GM21717 (cell line): ENCODE data around the gene TMCC3.

Experiments used
- ATAC-seq: cut with Tn5 transposase; IDR thresholded peaks from one replicate; pipeline ENCODE4 v1.9.1; 2021; ENCODE audit warnings: mild to moderate bottlenecking, moderate library complexity; ENCODE audit not compliant: unreplicated experiment

Gene TMCC3

DNA sequence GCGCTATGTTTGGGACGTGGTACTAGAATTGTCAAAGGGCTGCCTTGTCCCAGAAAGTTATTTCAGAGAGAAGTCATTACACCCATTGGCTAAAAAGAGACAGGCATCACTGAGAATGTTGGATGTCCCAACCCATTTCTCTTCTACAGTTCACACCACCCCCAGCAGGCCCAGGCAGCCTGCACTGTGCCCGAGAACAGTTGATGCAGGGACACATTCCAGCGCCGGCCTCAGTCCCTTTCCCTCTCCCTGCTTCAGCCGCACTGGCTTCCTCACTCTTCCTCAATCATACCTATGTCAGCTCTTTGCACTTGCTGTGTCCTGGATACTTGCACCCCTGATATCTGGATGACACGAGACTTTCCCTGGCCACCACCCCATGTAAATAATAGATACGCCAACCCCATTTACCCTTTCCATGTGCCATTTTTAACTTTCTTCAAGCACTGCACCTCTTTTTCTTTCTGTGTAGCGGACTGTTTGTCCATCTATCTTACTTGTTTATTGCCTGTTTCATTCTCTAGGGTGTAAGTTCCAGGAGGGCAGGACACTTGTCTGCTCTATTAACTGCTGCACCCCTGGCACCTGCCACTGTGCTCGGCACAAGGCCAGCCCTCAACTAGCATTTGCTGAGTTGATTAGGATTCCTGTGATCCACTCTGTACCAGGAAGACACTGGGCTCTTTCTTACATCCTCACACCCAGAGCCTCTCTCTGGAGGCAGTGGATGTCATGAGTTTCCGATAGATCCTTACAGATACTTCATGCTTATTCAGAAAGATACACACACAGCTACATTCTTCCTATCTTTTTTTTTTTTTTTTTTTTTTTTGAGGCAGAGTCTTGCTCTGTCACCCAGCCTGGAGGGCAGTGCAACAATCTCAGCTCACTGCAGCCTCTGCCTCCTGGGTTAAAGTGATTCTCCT is 114.1 kb downstream of the TMCC3 start:
- ATAC-seq: no peak

DNA sequence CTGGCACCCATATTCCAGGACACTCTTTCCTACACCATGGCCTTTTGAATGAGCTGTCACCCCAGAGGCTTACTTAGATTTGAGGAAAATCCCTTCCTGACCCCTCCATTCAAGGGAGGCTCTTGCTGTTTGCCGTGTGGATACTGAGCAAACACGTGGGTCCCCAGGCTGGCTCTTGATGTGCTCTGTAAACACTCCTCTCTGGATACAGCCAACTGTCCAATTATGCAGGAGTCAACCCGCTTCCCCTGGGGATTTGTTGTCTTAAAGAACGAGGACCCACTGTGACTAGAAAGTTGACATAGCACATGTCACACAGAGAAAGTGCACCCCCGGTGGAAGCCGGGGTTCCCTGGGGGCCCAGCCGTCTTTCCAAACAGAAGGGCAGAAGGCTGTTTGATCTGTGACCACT is 114.8 kb downstream of the TMCC3 start:
- no peak for ATAC-seq

DNA sequence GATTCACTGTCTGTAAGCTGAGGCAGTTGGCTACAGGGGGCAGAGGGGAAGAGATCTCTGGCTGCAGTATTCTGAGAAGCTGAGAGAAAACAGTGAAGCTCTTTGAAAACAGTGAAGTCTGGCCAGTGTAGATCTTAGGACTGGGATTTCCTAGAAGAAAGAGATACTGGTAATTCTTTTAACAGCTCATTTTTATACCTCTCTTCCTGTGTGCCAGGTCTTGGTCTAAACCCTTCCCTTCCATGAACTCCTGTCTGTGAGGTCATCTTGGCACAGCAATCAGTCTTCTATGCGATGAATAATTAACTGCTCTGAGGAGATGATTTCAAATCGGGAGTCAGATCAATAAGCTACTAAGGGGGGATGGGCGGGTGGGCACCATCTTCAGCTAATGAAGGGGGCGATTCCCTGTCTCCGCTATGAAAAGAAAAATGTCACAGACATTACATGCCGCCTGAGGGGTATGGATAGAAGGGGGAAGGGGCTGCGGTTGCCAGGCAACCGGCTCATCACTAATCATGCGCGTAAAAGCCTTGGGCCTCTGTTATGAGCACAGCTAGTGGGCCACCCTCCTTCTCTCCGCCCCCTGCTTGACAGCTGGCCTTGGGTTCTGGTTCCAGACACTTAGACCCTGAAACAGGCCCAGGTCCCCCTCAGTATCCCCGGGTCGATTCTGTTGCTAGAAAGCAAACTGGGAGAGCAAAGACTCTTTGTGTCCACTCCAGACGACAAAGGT is 115.4 kb downstream of the TMCC3 start:
- no peak for ATAC-seq

DNA sequence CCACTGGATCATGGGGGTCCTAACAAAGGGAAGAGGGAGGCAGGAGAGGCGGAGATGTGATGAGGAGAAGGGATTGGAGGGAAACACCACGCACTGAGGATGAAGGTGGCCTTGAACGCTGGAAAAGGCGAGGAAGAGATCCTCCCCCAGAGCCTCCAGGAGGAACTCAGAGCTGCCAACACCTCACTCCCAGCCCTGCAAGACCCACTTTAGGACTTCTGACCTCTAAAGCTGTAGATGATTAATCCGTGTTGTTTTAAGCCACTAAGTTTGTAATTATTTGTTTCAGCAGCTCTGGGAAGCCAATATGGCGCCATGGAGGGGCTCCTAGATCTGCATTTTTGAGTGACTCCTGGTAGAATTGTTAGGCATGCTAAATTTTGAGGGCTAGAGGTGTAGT is 116.1 kb downstream of the TMCC3 start:
- ATAC-seq: no peak

DNA sequence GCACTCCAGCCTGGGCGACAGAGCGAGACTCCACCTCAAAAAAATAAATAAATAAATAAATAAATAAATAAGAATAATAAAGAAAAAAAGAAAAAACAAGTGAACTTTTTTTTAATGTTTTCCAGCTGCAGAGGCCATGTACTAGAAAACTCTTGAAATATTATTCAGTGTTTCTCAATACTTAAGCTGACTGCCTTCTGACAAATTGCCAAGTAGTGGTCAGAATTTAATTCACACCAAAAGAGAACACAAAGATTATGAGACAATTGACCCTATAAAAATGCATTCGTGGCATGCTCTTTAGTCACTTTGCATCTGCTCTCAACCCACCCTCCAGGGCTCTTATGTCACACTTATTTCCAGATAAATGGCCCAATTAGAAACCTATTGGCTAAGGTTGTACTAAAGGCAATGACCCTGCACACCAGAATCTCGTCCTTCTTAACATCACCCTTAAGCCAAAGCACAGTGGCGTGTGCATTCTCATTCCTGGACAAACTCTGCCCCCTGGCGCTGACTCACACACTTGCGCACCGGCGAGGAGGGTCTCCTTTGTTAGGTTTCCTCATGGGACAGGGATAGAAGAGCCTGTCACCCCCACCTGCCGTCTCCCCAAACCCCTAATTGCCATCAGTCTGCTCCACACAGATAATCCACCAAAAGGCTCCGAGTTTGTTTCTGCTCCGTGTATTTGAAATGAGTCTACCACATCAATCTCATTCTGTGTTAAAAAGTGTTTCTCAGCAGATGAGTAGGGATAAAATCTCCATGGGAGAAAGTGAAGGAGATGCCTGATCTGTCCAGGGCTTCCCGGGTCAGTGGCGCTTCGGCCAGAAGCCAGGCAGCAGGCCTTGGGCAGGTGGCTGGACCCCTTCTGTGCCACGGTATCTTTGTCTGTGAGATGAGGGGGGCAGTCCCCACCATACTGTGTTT is 117.6 kb downstream of the TMCC3 start:
- no peak for ATAC-seq

DNA sequence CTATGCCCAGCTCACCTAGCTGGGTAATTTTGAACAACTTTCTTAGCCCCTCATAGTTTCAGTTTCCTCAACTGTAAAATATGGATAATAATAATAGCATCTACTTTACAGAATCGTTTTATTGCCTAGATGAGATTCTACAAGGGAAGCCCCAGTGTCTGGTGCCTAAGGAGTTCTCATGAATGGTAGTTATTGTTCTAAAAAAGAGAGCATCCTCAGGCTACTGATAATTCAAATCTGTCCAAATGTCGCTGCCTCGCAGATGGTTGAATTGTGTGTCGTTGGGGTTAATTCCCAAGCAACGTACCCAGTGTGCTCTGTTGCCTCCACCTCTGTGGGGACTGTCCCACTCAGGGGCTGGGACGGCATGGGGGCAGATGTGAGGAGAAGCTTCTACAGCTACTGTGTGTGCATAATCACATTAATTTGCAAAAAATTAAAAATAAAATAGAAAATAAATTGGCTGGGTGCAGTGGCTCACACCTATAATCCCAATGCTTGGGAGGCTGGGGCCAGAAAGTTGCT is 119.1 kb downstream of the TMCC3 start:
- ATAC-seq: no peak

DNA sequence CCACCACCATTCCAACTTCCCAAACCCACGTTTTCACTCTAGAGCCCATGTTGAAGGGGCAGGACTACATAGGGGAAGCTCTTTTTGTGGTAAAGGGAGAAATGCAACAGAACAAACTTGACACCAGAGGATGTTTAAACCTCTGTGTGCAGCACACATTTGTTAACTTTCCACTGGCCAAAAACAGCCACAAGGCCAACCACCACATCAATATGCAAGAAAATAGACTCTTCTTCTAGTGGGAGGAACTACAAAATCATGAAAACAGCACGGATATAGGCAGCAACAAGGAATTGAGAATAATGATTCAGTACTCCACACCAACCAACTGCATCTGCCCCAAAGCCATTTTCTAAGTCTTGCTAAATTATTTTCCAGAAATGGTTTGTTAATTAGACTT is 124.4 kb downstream of the TMCC3 start:
- no peak for ATAC-seq
